ENCODE results near the gene BCL11A.
A peak's percentile ranks its signal among the peaks of the same experiment; 100 is the strongest.

The BCL11A gene

GRCh38 chr2:60512062-60512622 lies 41.3 kb downstream of the BCL11A start (continued):
- TF ChIP-seq ZFP30 (CRISPR knock-in tag; IDR thresholded peaks at IDR 0.05) (no peak), ZNF70 (CRISPR knock-in tag; IDR thresholded peaks at IDR 0.05) (no peak)

GRCh38 chr2:60510713-60511112 lies 42.7 kb downstream of the BCL11A start:
- TF ChIP-seq ZNF8 (CRISPR knock-in tag; IDR thresholded peaks at IDR 0.05) = no peak
- TF ChIP-seq TOX (CRISPR knock-in tag; IDR thresholded peaks at IDR 0.05; ENCODE audit: borderline replicate concordance) = no peak
- no peak for ATAC-seq

GRCh38 chr2:60509066-60509465 lies 44.4 kb downstream of the BCL11A start:
- peak; percentile 70 for ATAC-seq
- TF ChIP-seq ZNF8 (CRISPR knock-in tag; IDR thresholded peaks at IDR 0.05) (no peak), OSR1 (CRISPR knock-in tag; IDR thresholded peaks at IDR 0.05) (no peak), ZC3H10 (CRISPR knock-in tag; IDR thresholded peaks at IDR 0.05) (no peak), BACH2 (CRISPR knock-in tag; IDR thresholded peaks at IDR 0.05; ENCODE audit: borderline replicate concordance) (no peak), ZNF565 (CRISPR knock-in tag; conservative IDR thresholded peaks at IDR 0.05; ENCODE audit: low read depth) (no peak), CSRNP3 (CRISPR knock-in tag; IDR thresholded peaks at IDR 0.05) (no peak), POU6F1 (CRISPR knock-in tag; IDR thresholded peaks at IDR 0.05; ENCODE audit: borderline replicate concordance, low read depth) (no peak), SNAI2 (CRISPR knock-in tag; IDR thresholded peaks at IDR 0.05) (no peak), TSHZ2 (CRISPR knock-in tag; IDR thresholded peaks at IDR 0.05) (no peak), ZFP30 (CRISPR knock-in tag; IDR thresholded peaks at IDR 0.05) (no peak), GLIS3 (CRISPR knock-in tag; IDR thresholded peaks at IDR 0.05) (no peak), PATZ1 (CRISPR knock-in tag; IDR thresholded peaks at IDR 0.05; ENCODE audit: borderline replicate concordance) (no peak), CSDC2 (CRISPR knock-in tag; IDR thresholded peaks at IDR 0.05) (no peak), ARNTL (CRISPR knock-in tag; IDR thresholded peaks at IDR 0.05; ENCODE audit: borderline replicate concordance, low read depth) (no peak), ESRRG (CRISPR knock-in tag; IDR thresholded peaks at IDR 0.05) (no peak)

- no peak; the same call in 2 of the 3 replicates for ATAC-seq
- TF ChIP-seq ESRRG (CRISPR knock-in tag; IDR thresholded peaks at IDR 0.05) (no peak), RARB (CRISPR knock-in tag; IDR thresholded peaks at IDR 0.05) (no peak), POU6F1 (CRISPR knock-in tag; IDR thresholded peaks at IDR 0.05; ENCODE audit: borderline replicate concordance, low read depth) (no peak)
These were observed 45.0 kb downstream of the BCL11A start for GRCh38 chr2:60508339-60508917.

All from SK-N-SH treated with all-trans-retinoic acid at 6 μM for 48 hours (cell line).